Stimulated activated CD8-positive, alpha-beta memory T cell treated with anti-CD3 and anti-CD28 coated beads, Interleukin-12 subunit alpha, Interleukin-12 subunit beta, amount 100 ng/mL, for 4 hours (primary cell): Measurements from ENCODE around the gene VAPB.
"Not testable (repeated sequence)": the region's sequence is repeated elsewhere in the genome, so short reads cannot be mapped to it uniquely, and the experiment has no call there.

Experiments used
- DNase-seq: peaks from one replicate; pipeline ENCODE4 v3.0.0-alpha.2; 2020; ENCODE audit warnings: low read depth

The VAPB gene

GRCh38 chr20:58407966-58408557 lies 19.0 kb downstream of the VAPB start:
- DNase-seq, result no peak

- DNase-seq, result no peak
Measured at GRCh38 chr20:58408603-58409246, 19.7 kb downstream of the VAPB start.

GRCh38 chr20:58414216-58414615 lies 25.2 kb downstream of the VAPB start:
- not testable (repeated sequence) for DNase-seq

GRCh38 chr20:58414786-58415185 lies 25.8 kb downstream of the VAPB start:
- not testable (repeated sequence) for DNase-seq

GRCh38 chr20:58416057-58416456 lies 27.0 kb downstream of the VAPB start:
- no peak for DNase-seq

GRCh38 chr20:58416835-58417234 lies 27.8 kb downstream of the VAPB start:
- no peak for DNase-seq

- DNase-seq, result no peak
Measured at GRCh38 chr20:58417438-58417837, 28.4 kb downstream of the VAPB start.

- DNase-seq, result no peak
Measured at GRCh38 chr20:58418949-58419748, 30.1 kb downstream of the VAPB start.

GRCh38 chr20:58420798-58421496 lies 31.9 kb downstream of the VAPB start:
- no peak for DNase-seq

GRCh38 chr20:58421497-58421850 lies 32.4 kb downstream of the VAPB start:
- DNase-seq, result no peak

- DNase-seq, result no peak
Measured at GRCh38 chr20:58424218-58424969, 35.4 kb downstream of the VAPB start.

GRCh38 chr20:58427571-58427970 lies 38.5 kb downstream of the VAPB start:
- DNase-seq, result not testable (repeated sequence)

- DNase-seq, result no peak
Measured at GRCh38 chr20:58428364-58428763, 39.3 kb downstream of the VAPB start.

- no peak for DNase-seq
Measured at GRCh38 chr20:58429303-58429702, 40.3 kb downstream of the VAPB start.

- no peak for DNase-seq
Measured at GRCh38 chr20:58431134-58431533, 42.1 kb downstream of the VAPB start.

GRCh38 chr20:58432186-58432954 lies 43.3 kb downstream of the VAPB start:
- no peak for DNase-seq

- DNase-seq, result no peak
Measured at GRCh38 chr20:58433029-58433647, 44.1 kb downstream of the VAPB start.

GRCh38 chr20:58433759-58434158 lies 44.7 kb downstream of the VAPB start:
- DNase-seq, result no peak

- DNase-seq, result no peak
Measured at GRCh38 chr20:58434326-58434725, 45.3 kb downstream of the VAPB start.

- DNase-seq, result no peak
Measured at GRCh38 chr20:58435237-58435636, 46.2 kb downstream of the VAPB start.
